Islet of Langerhans (tissue), 1 donor: Measurements from ENCODE around the gene KIT.

Source experiments
- FAIRE-seq: peaks from one replicate; lab custom pipeline; 2011; peaks lifted over from hg19 to GRCh38; lab: Jason Lieb, UNC

Gene KIT

DNA sequence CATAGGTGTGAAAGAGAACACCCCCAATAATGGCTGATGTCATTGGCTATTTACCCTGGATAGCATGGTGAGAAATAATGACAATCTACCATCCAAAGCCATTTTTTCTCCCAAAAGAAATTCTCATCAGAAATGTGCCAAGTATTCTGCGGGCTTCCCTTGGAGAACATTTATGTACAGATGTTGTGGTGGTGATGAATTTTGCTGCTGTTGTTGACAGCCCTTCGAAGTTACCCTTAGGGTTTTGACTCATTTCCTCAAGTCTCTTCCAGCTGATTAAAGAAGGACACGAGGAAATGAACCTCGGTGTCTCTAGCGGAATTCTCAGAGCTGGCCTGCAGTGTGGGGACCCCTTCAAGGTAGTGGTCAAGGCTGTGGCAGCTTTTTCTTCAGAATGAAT is 3.4 kb downstream of the KIT start:
- FAIRE-seq: no peak

DNA sequence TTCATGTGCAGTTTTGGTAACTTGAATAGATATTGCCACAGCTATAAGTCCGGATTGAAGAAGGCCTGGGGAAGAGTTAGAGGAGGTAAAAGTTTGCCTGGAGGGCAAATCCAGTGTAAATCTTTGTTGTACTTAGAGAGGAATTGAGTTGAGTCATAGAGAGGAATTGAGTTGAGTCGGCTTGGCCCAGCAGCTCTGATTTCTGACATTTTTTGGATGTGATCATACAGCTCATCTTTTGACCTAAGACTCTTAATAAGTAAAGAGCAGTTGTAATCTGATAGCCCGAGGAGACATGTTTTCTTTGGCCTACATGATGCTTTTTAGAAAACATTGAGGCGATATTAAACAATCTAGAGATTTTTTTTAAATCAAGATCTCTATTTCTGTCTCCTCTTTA is 3.9 kb downstream of the KIT start:
- FAIRE-seq: no peak

GRCh38 chr4:54662123-54662522 is 4.4 kb downstream of the KIT start:
- FAIRE-seq: no peak

DNA sequence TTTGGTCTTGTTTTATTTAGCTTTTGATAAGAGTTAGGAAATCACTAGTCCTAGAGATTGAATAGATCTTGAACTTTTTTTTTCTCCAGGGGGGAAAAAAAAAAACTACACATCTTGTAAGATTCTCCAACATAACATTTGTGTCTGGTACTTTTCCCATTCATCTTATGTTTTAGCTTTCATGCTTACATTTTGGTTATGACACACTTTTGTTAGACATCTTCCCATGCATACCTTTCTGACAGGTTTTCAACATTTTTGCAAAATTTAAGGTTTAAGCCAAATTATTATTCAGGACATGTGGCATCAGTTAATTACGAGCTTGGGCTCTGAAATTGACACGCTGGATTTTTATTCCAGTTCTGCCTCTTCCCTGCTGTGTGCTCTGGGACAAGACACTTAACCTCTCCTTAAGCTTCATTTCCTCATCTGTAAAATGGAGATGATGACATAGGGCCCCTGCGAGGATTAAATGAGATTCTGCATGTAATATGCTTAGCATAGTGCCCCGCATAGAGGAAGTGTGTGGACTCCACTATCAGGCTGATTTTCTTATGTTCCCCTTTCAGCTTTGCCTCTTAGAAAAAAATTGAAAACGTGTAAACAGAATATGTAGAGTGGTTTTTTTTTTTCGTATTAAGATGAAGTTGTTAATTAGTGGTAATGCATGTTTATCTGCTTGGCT is 5.3 kb downstream of the KIT start:
- FAIRE-seq: no peak

- no peak for FAIRE-seq
Observed at GRCh38 chr4:54664400-54664799, 6.6 kb downstream of the KIT start.

GRCh38 chr4:54668014-54668611 is 10.4 kb downstream of the KIT start:
- FAIRE-seq: no peak

DNA sequence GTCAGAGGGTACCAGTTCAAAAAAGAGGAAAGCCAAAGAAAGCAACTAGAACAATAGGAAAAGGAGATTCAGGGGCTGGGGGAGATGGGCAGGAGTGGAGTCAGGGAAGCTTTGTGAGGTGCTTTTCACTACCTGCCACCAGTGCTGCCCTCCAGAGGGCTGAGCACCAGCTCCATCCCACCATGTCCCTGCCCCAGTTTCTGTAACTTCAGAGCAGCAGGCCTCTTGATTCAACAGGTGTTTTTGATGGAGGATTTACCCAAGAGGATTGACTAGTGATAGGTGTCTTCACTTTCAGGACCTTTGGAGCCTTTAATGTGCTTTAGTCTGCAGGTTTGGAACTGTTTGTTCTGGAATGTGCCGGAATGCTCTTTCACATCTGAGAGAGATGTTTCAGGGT is 12.1 kb downstream of the KIT start:
- no peak for FAIRE-seq

DNA sequence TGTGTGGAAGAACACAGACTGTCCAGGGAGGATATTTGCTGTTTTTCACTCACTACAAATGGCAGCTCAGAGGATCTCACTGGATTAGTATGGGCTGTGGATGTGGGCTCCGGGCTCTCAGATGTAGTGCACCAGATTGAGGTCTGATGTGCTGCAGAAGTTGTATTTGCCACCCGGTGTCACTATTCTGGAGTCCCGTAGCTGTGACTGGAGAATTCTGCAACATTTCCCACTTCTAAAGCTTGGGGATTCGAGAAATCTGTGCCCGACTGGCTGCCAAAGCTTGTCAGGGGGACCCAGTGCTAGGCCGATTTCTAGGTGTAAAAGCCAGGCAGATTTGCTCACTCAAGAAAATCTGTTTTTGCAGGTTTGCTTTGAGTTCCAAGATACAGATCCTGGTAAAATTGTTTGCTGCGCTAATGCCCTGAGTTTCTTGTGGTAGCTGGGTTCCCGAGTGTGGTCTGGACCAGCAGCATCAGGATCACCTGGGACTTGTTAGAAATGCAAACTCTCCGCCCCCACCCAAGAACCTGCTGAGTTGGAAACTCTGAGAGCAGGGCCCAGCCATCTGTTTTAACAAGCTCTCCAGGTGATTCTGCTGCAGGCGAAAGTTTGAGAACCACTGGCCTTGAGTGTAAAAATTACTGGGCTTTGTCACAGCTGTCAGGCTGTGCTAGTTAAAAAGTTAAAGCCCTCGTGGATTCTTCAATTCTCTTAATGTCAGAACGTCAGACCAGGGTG is 18.1 kb downstream of the KIT start:
- no peak for FAIRE-seq

- no peak for FAIRE-seq
Observed at GRCh38 chr4:54676658-54677057, 18.9 kb downstream of the KIT start.

GRCh38 chr4:54677416-54677815 is 19.7 kb downstream of the KIT start:
- no peak for FAIRE-seq

- FAIRE-seq: no peak
Observed at GRCh38 chr4:54677853-54678650, 20.3 kb downstream of the KIT start.

- FAIRE-seq: no peak
Observed at GRCh38 chr4:54678826-54679225, 21.1 kb downstream of the KIT start.

DNA sequence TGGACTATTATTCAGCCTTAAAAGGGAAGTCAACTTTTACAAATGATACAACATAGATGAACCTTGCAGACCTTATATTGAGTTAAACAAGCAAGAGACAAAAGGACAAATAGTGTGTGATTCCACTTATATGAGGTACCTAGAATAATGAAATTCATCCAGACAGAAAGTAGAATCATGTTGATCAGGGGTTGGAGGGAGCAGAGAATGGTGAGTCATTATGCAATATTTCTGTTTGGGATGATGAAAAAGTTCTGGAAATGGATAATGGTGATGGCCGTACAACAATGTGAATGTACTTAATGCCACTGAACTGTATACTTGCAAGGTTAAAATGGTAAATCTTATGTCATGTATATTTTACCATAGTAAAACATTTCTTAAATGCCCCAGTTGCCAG is 22.1 kb downstream of the KIT start:
- FAIRE-seq: no peak

DNA sequence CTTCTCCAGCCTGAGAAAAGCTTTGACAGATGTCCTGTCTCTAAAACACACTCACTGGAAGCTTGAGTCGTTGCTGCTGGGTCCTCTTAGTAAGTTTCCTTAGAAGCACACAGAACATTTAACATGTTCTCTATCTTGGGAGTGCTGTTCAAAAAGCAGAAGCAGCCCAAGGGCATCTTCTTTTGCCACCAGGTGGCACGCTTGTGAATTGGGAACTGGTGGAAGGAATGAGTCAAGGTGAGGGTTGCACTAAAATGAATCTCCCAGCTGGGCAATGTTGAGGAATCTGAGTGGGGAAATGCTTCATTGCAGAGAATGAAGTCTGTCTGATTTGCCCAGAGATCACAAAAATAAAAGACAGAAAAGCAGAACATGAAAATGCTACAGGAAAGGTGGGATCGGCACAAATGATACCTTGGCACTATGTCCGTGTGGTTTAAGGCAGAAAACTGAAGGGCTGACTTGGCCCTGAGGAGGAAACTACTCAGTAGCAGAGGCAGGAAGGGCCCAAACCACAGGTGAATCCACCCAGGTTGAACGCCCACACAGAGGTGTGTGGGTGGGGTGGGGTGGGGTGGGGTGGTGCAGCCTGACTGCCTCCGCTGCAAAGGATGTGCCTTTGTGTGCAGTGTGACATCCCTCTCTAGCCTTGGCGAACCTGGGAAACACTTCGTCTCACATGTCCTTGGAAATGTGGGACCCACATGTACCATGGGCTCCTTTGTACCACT is 26.0 kb downstream of the KIT start:
- no peak for FAIRE-seq

DNA sequence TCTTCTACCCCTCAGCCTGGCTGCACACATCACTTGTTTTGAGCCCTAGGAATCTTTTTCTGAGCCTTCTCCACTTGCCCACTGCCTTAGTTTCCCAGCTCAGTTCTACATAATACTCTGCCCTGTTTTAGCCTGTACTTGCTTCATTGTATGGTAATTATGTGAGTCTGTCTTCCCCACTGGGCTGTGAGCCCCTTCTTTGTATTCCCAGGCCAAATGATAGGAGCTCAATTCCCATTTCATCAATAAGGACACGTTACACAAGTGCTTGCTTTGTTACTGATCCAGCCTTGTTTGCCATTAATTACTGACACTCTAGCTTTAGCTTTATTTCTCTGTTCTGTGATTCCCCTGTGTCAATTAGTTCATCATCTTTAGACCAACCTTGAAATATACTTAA is 28.1 kb downstream of the KIT start:
- no peak for FAIRE-seq

DNA sequence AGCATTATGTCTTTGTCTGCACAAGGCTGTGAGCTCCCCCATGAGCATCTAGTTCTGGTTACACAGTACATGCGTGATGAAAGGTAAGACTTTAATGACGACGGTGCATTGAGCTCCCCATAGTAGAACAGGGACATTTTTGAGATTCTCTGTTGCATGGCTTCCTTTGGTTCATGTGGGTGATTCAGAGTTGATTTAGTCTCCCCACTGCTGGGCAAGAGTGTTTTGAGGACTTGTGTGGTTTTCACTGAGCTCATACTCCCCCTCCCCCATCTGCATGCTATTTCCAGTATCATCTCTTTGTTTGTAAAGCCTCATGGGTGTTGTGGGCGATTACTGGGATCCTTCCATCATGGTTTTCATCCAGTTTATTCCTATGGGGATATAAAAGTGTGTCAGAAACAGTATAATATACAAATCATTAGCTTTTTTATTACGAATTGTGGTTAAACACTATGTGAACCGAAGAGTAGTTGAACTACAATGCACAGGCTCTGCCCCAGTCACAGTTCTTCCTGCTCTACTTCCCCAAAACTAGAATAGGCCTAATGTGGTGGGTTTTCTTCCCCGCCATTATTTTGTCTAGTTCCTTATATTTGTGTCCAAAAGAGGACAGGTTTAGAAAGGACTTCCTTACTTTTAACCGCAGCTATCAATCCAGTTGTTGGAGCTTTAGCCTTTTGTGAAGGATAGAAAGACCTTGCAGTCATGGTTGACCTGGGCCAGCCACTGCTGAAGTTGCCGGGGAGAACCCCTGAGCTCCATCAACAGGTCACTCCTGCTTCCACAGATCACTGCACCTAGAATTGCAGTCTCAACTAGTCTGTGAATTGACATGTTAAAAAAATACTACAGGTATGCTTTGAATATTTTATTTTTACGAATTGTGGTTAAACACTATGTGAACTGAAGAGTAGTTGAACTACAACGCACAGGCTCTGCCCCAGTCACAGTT is 30.4 kb downstream of the KIT start:
- FAIRE-seq: no peak

DNA sequence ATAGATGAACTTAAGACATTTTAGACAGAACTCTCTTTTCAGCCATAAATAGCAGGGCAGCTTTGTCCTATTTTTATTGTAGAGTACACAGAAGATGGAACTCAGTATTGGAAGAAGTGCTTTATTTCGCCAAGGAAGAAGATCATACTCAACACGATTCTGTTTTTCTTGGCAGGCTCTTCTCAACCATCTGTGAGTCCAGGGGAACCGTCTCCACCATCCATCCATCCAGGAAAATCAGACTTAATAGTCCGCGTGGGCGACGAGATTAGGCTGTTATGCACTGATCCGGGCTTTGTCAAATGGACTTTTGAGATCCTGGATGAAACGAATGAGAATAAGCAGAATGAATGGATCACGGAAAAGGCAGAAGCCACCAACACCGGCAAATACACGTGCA is 37.6 kb downstream of the KIT start:
- no peak for FAIRE-seq

GRCh38 chr4:54695788-54696187 is 38.0 kb downstream of the KIT start:
- FAIRE-seq: no peak

DNA sequence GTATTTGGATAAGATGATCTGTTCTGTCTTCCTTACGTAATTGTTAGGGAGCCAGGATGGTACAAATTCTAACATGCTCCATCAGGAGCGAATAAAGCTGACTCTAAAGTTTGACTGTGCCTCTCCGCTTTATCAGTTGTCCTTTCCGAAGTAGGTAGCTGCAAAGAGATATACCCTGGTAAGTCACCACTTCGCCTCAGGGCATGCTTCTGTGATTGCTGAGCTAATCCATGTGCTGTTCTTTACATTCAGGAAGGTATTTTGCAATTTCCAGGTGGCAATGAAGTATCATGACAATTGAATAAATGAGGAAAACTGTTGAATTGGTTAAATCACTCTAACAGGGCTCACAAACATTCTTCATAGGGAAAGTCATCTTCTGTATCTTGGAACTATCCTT is 38.9 kb downstream of the KIT start:
- no peak for FAIRE-seq

DNA sequence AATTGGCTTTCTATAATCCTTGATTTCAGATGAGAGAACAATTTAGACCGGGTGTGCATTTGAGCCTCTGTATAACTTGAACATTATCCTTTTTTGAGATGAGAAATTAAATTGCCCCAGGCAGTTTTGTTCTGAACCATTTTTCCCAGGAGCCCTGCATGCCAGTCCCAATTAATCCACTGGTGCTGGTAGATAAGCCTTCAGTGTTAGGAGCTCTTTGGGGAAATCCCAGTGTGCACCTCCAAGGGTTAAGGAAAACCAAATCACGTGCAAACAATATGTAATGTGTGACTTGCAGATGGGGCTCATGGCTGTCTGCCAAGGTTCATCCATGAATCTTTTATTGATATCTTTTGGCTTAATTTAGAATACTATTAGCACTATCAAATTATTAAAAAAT is 43.2 kb downstream of the KIT start:
- no peak for FAIRE-seq

DNA sequence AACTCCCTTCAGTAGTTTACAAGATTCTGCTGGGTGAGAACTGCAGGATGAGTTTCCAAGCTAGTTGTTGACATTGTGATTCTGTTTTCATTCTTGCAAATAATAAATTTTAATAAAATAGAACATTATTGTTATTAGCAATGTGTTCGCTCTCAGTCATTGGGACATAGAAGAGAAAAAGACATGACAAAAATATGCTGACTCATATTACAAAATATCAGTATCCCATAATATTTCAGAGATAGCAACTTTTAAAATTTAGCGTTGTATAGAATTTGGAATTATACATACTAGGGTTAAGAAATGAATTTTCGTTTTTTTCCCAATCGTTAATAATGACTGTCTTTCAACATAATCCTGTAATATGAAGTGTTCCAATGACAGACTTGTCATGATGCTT is 45.4 kb downstream of the KIT start:
- FAIRE-seq: no peak
